ENCODE measurements around the gene SLC22A3. TPM values are rescaled to one million over a fixed set of nuclear protein-coding genes. Genes with fewer than 3 reads are reported as not detected.

Gene SLC22A3
- total RNA-seq, 1 donor from 2014 or later: 3.0 TPM

Other genes with a start within 250 kb of the SLC22A3 start
- not detected for gene SLC22A1, start 226.6 kb upstream of the SLC22A3 start, total RNA-seq
- 0.74 TPM for gene SLC22A2, start 89.6 kb upstream of the SLC22A3 start, total RNA-seq

All from temporal lobe (tissue), 1 donor.